Myocyte (in vitro differentiated cells): ENCODE results near the gene PDS5A. TPM values are rescaled to one million over a fixed set of nuclear protein-coding genes. Genes with fewer than 3 reads are reported as not detected.
A peak's percentile ranks its signal among the peaks of the same experiment; 100 is the strongest.
"Not testable (repeated sequence)": the region's sequence is repeated elsewhere in the genome, so short reads cannot be mapped to it uniquely, and the experiment has no call there.

Experiments used
- DNase-seq: peaks from one replicate; pipeline ENCODE4 v3.0.0-alpha.2; 2012; ENCODE audit warnings: low read depth
- total RNA-seq: library from RNA; depleted of rRNA; stranded (reverse); fragments of >200 nt; gene quantifications from 2 replicates; pipeline ENCODE4 v1.2.3, GENCODE V29; 2014

Gene PDS5A
- total RNA-seq, 1 donor from 2014 or later: 45.8 TPM

DNA sequence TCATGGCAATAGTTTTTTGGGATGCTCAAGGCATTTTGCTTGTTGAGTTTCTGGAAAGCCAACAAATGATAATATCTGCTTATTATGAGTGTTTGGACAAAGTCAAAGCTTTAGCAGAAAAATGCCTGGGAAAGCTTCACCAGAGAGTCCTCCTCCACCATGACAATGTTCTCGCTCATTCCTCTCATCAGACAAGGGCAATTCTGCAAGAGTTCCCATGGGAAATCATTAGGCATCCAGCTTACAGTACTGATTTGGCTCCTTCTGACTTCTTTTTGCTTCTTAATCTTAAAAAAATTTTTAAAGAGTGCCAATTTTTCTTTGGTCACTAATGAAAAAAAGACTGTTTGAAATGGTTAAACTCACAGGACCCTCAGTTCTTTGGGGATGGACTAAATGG is 143.4 kb downstream of the PDS5A start:
- DNase-seq: no peak

DNA sequence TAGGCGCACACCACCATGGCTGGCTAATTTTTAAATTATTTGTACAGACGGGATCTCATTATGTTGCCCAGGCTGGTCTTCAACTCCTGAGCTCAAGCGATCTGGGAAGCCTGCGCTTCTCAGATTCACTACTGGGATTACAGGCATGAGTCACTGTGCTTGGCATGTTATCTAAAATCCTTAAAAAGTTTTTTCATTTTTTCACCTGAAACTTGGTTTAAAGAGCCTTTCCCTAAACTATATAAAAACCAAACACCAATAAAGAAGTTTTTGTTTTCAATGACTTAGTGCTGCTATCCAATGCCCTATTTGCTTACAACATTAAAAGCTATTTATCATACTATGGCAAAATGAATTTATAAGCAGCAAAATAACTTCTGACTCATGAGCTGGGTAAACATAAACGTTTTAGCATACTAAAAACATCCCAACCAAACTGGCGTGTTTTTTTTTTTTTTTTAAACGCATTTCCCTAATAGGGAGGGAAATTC is 151.9 kb downstream of the PDS5A start:
- peak; percentile 59 for DNase-seq

DNA sequence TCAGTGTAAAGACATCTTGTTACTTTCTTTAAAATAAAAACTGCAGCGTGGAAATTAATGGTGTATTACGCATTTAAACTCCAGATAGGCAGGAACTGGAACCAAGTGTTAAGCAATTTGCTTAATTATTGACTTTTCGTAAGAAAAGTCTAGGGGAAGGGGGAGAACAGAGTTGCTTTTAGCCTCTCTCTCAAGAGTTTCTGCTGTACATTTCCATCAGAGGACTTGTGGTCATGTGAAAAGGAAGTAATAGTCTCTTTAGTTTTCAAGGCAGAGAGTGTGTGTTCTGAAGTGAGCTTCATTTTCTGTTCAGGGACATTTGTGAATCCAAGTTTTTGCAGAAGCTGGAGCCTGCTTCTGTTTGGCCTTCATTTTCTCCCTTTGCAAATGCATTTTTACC is 152.6 kb downstream of the PDS5A start:
- DNase-seq: no peak

DNA sequence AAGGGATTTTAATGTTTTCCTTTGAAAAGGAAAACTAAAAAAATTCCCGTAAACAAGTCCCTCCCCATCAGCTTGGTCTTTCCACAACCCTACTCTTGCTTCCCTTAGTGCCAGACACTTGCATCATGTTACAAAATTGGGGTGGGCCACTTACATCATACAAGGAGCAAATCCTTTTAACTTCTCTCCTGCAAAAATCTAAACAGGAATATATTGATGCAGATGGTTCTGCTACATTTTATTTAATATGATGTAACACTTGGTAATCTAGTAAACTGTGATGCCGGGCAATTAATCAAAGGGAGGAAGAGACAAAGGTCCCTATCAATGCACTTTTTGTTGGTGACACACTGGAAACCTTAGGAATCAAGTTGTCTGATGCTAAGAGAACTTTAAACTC is 154.5 kb downstream of the PDS5A start:
- peak; percentile 47 for DNase-seq

DNA sequence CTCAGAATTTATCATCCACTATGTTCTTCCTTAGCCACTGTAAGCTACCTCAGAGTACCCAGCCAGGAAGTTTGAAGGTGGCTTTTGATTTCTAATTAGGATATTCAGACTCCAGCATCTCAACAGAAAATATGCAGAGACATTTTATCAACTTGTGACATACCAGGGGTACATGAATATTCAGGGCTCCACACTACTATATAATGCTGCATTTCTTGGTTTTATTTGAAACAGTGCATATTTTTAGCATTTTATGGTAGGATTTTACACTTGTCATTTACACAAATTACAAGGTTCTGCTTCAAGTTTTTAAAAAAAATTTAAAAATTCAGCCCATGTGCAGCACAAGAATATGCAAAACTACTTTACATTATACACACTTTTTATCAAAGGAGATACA is 155.0 kb downstream of the PDS5A start:
- no peak for DNase-seq

DNA sequence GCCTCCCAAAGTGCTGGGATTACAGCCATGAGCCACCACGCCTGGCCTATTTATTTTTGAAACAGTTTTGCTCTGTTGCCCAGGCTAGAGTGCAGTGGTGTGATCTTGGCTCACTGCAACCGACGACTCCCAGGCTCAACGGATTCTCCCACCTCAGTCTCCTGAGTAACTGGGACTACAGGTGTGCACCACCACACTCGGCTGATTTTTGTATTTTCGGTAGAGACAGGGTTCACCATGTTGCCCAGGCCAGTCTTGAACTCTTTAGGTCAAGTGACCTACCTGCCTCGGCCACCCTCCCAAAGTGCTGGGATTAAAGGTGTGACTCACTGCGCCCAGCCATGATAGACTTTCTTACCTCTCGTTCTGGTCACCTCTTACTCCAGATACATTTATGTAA is 155.8 kb downstream of the PDS5A start:
- DNase-seq: no peak

DNA sequence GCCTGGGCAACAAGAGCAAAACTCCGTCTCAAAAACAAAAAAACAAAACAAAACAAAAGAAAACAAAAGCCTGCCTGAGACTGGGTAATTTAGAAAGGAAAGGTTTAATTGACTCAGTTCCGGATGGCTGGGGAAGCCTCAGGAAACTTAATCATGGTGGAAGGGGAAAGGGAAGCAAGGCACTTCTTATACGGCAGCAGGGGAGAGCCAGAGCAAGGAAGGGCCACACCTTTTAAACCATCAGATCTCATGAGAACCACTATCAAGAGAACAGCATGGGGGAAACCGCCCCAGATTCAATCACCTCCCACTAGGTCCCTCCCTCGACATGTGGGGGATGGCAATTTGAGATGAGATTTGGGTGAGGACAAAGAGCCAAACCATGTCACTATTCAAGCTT is 157.5 kb downstream of the PDS5A start:
- no peak for DNase-seq

DNA sequence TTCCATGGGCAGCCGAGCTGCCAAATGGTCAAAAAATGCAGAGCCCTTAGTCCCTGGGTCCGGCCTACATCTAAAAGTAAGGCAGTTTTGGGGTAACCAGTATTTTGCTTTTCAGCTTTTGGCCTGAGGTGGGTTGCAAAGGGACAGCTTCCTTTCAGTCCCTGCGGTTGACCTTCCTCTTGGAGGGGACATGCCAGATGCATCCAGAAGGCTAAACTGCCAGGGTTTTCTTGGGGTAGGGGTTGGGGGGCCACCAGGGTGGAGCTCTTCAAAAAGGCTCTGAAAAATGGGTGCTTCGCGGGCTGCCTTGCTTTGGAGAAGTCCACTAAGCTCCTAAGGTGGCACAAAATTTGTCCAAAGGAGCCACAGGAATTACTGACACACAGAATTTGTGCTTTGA is 159.1 kb downstream of the PDS5A start:
- no peak for DNase-seq

DNA sequence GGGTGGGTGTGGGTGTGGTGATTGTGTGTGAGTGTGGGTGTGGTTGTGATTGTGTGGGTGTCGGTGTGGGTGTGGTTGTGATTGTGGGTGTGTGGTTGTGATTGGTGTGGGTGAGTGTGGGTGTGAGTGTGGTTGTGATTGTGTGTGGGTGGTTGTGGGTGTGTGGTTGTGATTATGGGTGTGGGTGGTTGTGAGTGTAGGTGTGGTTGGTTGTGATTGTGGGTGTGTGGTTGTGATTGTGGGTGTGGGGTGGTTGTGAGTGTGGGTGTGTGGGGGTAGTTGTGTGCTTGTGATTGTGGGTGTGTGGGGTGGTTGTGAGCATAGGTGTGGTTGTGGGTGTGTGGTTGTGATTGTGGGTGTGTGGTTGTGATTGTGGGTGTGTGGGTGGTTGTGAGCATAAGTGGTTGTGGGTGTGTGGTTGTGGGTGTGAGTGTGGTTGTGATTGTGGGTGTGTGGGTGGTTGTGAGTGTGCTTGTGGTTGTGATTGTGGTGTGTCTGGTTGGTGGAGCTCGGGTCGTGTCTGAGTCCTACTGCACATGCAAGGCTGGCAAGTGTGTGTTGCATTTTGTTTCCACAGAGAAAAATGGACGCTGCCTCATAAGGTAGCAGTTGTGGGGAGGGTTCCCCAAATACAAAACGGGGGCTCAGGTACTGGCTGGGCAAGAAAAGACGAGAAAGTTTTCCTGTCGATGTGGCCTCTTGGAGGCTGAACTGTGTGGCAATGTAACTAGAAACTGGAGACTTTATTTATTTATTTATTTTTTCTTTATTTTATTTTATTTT is 163.1 kb downstream of the PDS5A start:
- peak; percentile 9 for DNase-seq

DNA sequence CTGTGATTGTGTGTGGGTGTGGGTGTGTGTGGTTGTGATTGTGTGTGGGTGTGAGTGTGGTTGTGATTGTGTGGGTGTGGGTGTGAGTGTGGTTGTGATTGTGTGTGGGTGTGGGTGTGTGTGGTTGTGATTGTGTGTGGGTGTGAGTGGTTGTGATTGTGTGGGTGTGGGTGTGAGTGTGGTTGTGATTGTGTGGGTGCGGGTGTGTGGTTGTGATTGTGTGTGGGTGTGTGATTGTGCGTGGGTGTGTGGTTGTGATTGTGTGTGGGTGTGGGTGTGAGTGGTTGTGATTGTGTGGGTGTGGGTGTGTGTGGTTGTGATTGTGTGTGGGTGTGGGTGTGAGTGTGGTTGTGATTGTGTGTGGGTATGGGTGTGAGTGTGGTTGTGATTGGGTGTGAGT is 163.9 kb downstream of the PDS5A start:
- DNase-seq: not testable (repeated sequence)

DNA sequence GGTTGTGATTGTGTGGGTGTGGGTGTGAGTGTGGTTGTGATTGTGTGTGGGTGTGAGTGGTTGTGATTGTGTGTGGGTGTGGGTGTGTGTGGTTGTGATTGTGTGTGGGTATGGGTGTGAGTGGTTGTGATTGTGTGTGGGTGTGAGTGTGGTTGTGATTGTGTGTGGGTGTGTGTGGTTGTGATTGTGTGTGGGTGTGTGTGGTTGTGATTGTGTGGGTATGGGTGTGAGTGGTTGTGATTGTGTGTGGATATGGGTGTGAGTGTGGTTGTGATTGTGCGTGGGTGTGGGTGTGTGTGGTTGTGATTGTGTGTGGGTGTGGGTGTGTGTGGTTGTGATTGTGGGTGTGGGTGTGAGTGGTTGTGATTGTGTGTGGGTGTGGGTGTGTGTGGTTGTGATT is 164.7 kb downstream of the PDS5A start:
- not testable (repeated sequence) for DNase-seq

DNA sequence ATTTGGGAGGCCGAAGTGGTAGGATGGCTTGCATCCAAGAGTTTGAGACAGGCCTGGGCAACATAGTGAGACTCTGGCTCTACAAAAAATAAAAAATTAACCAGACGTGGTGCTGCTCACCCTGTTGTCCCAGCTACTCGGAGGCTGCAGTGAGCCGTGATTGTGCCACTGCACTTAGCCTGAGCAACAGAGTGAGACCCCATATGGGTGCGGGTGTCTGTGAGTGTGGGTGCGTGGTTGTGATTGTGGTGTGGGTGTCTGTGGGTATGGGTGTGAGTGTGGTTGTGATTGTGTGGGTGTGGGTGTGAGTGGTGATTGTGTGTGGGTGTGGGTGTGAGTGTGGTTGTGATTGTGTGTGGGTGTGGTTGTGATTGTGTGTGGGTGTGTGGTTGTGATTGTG is 165.2 kb downstream of the PDS5A start:
- no peak for DNase-seq

DNA sequence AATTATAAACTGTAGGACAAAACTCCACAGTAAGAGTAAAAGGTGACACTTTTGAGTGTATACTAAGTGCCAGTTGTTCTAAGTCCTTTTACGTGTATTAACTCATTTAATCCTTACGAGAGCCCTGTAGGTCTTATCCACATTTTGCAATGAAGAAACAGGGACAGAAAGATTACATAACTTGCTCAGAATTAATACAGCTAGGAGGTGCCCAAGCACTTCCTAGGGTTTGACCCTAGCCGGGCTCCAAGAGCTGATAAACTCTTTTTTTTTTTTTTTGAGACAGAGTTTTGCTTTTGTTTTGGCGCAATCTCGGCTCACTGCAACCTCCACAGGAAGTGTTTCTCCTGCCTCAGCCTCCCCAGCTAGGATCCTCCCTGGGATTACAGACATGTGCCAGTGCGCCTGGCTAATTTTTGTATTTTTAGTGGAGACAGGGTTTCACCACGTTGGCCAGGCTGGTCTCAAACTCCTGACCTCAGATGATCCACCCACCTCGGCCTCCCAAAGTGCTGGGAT is 169.4 kb downstream of the PDS5A start:
- DNase-seq: no peak

DNA sequence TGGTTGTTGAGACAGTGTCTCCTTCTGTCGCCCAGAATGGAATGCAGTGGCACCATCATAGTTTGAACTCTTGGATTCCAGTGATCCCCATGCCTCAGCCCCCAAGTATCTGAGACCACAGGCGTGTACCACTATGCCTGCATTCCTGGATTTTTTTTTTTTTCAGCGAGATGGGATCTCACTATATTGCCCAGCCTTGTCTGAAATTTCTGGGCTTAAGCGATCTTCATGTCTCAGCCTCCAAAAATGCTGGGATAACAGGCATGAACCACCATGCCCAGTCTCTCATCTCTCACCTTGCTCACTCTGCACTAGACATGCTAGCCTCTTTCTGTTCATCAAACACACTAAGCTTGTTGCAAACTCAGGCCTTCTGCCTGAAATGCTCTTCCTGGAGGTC is 175.7 kb downstream of the PDS5A start:
- no peak for DNase-seq

DNA sequence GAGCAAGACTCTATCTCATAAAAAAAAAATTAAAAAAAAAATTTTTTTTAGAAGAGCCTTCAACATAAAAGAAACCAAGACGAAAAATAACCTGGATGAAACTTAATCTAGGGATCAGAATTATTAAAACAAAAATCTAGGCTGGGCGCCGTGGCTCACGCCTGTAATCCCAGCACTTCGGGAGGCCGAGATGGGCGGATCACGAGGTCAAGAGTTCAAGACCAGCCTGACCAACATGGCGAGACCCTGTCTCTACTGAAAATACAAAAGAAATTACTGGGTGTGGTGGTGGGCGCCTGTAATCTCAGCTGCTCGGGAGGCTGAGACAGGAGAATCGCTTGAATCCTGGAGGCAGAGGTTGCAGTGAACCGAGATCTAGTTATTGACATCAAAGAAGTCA is 184.7 kb downstream of the PDS5A start:
- DNase-seq: not testable (repeated sequence)

DNA sequence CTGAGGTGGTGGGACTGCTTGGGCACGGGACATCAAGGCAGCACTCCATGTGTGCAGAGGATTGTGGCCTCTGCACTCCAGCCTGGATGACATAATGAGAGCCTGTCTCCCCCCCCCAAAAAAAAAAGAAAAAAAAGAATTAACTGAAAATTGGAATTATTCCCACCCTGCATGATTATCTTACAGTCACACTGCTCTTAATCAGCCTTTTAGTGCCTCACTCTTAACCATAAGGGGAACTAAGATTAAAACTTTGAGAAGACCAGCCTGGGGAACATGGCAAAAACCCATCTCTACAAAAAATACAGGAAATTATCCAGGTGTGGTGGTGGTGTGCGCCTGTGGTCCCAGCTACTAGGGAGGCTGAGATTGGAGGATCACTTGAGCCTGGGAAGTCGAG is 185.2 kb downstream of the PDS5A start:
- no peak for DNase-seq

DNA sequence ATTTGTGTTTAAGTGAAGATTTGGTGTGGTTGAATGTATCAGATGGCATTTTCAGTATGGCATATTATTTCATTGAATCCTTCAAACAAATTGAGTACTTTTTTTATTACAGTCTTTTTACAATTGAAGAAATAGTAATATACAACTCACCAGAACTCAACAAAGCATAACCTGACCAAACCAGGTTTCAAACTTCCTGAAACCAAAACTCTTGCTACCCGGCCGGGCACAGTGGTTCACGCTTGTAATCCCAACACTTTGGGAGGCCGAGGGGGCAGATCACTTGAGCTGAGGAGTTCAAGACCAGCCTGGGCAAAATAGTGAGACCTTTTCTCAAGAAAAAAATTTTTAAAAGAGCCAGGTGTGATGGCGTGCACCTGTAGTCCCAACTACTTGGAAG is 185.6 kb downstream of the PDS5A start:
- no peak for DNase-seq

DNA sequence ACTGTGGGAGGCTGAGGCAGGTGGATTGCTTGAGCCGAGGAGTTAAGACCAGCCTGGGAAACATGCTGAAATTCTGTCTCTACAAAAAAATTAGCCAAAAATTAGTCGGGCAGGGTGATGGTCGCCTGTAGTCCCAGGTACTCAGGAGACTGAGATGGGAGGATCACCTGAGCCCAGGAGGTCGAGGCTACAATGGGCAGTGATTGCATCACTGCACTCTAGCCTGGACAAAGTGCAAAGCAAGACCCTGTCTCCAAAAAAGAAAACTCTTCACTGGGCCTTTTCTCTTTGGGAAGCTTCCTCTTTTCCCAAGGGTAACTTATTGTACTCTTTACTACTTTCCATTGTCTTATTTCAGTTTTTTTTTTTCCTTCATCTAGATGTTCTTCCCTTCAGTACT is 190.9 kb downstream of the PDS5A start:
- DNase-seq: no peak

DNA sequence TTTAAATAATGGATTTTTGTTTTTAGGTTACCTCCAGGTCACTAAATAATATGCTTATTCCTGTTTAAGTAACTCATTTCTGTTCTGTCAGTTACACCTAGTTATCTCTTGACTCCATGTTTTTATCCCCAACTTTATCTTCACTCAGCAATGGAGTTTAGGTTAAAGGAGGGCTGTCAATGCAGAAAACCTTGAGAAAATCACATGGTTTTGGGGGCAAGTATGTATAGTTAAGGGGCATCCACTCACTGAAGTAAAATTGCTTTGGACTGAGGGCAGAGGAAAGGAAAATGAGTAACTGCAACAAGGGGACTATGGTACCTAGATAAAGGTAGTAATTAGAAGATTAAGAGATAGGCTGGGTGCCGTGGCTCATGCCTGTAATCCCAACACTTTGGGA is 192.6 kb downstream of the PDS5A start:
- DNase-seq: no peak

DNA sequence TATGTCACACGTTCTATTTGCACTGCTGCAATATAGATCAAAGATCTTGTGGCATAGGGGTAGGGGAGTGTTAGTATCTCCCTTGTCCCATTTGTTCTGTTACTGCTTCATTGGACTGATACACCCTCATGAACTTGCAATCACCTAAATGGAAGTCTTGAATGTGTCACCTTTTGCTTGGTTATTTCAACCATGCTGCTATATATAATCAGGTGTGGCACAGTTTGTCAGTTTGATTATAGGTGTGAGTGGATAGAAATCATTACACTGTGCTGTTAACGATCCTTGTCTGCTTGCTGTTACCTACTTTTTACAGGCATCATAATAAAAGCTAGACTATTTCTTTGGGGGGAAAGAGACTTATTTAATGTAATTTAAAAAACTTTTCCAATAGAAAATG is 195.7 kb downstream of the PDS5A start:
- DNase-seq: not testable (repeated sequence)
